HEK293T (cell line): ENCODE data around the gene FAM210B.

Experiments used
- ARNT ChIP-seq: fragments of 450-650 bp; IDR thresholded peaks from 2 replicates; pipeline ENCODE4 v1.6.1; 2017; ENCODE audit warnings: mild to moderate bottlenecking
- BHLHE40 ChIP-seq: fragments of 450-650 bp; IDR thresholded peaks from 2 replicates; pipeline ENCODE4 v1.6.1; 2016; ENCODE audit warnings: mild to moderate bottlenecking, moderate library complexity, borderline replicate concordance
- ELF4 ChIP-seq: fragments of 450-650 bp; IDR thresholded peaks from 2 replicates; pipeline ENCODE4 v1.6.1; 2017; ENCODE audit warnings: antibody characterized with exemption
- FOXA1 ChIP-seq: fragments of 450-650 bp; IDR thresholded peaks from 2 replicates; pipeline ENCODE4 v1.6.1; 2016; ENCODE audit warnings: mild to moderate bottlenecking
- FOXK2 ChIP-seq: fragments of 450-650 bp; IDR thresholded peaks from 2 replicates; pipeline ENCODE4 v1.6.1; 2016; ENCODE audit warnings: mild to moderate bottlenecking
- FOXM1 ChIP-seq: fragments of 450-650 bp; IDR thresholded peaks from 2 replicates; pipeline ENCODE4 v1.6.1; 2017; ENCODE audit warnings: mild to moderate bottlenecking, borderline replicate concordance
- HDGF ChIP-seq: fragments of 450-650 bp; IDR thresholded peaks from 2 replicates; pipeline ENCODE4 v1.6.1; 2017; ENCODE audit warnings: antibody characterized with exemption, borderline replicate concordance
- L3MBTL2 ChIP-seq: fragments of 450-650 bp; conservative IDR thresholded peaks from 2 replicates; pipeline ENCODE4 v1.6.1; 2016; ENCODE audit warnings: mild to moderate bottlenecking
- SP1 ChIP-seq: fragments of 450-650 bp; IDR thresholded peaks from 2 replicates; pipeline ENCODE4 v1.6.1; 2017
- SUZ12 ChIP-seq: fragments of 450-650 bp; IDR thresholded peaks from 2 replicates; pipeline ENCODE4 v1.6.1; 2016; ENCODE audit warnings: mild to moderate bottlenecking
- TARDBP ChIP-seq: fragments of 450-650 bp; IDR thresholded peaks from 2 replicates; pipeline ENCODE4 v1.6.1; 2016
- ZNF384 ChIP-seq: fragments of 450-650 bp; IDR thresholded peaks from 2 replicates; pipeline ENCODE4 v1.6.1; 2016
- TF ChIP-seq, protein P1 (sequence below): fragments of 450-650 bp; IDR thresholded peaks from 2 replicates; pipeline ENCODE4 v1.6.1; 2016

DNA sequence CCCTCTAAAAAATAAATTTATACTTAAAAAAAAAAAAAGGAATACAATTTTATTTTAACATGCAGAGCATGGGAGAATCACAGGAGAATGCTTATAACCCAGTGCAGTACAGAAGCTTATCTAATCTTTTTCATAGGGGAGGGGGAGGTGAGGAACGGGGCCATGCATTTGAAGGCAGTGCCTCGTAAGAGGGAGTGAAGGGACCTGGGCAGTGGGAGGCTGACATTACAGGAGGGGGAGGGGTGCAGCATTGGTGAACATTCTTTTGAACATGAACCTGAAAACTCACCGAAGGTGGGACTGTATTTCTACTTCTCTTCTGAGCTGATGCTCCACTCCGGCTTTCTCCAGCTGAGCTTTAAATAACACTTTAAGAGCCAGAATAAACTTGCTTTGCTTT, 23.9 kb downstream of the FAM210B start:
- TF ChIP-seq FOXK2 (no peak), ELF4 (no peak), FOXA1 (no peak), HDGF (no peak), ZNF384 (no peak), BHLHE40 (no peak), SUZ12 (no peak), SP1 (no peak), L3MBTL2 (no peak), FOXM1 (no peak), TARDBP (no peak), ARNT (no peak)
- TF ChIP-seq, protein P1, sequence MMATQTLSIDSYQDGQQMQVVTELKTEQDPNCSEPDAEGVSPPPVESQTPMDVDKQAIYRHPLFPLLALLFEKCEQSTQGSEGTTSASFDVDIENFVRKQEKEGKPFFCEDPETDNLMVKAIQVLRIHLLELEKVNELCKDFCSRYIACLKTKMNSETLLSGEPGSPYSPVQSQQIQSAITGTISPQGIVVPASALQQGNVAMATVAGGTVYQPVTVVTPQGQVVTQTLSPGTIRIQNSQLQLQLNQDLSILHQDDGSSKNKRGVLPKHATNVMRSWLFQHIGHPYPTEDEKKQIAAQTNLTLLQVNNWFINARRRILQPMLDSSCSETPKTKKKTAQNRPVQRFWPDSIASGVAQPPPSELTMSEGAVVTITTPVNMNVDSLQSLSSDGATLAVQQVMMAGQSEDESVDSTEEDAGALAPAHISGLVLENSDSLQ = no peak
